HL-60 (cell line): ENCODE results near the gene PCDHGA1.

Experiments used
- CTCF ChIP-seq: IDR thresholded peaks from one replicate; pipeline ENCODE4 v1.5.1; 2011; ENCODE audit warnings: low read length, control low read depth, inconsistent platforms; ENCODE audit not compliant: insufficient read depth
- GABPA ChIP-seq: IDR thresholded peaks from 2 replicates; pipeline ENCODE4 v1.6.1; 2012; ENCODE audit warnings: low read depth
- POLR2AphosphoS5 ChIP-seq: IDR thresholded peaks from 2 replicates; pipeline ENCODE4 v1.6.1; 2012; ENCODE audit warnings: low read depth
- REST ChIP-seq: IDR thresholded peaks from 2 replicates; pipeline ENCODE4 v1.6.1; 2012; ENCODE audit warnings: low read depth; ENCODE audit not compliant: insufficient replicate concordance
- SPI1 ChIP-seq: IDR thresholded peaks from 2 replicates; pipeline ENCODE4 v1.6.1; 2012; ENCODE audit warnings: low read depth, mild to moderate bottlenecking, borderline replicate concordance

DNA sequence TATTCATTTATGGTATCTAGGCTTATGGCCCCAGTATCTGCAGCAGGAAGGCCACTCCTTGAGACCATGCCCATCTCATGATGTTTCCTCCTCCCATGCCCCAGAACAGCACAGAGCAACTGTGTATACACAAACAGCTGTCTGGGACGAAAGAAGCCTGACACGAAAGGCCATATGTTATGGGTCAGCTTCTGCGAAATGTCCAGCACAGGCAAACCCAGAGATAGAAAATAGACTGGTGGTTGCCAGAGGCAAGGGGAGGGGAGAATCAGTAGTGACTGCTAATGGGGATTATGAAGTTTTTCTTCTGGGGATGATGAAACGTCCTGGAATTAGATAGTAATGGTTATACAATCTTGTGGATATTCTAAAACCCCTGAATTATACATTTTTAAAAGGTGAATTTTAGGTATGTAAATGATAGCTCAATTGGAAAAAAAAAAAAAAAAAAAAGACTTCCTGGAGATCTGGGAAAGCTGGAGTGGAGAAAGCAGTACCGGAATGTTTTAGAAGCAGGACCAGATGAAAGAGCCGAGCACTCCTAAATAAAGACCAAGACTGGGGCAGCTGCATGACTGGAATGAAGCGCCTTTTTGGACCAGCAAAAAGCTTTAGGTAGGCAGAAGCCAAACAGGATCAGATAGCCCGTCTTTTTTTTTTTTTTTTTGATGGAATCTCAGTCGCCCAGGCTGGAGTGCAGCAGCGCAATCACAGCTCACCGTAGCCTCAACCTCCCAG is 187.7 kb downstream of the PCDHGA1 start:
- TF ChIP-seq CTCF = no peak
- TF ChIP-seq POLR2AphosphoS5 = no peak
- TF ChIP-seq REST = no peak
- TF ChIP-seq SPI1 = no peak
- no peak for TF ChIP-seq GABPA
